Liver (tissue), 9 donors: ENCODE measurements around the gene TAMALIN. TPM values are rescaled to one million over a fixed set of nuclear protein-coding genes. Genes with fewer than 3 reads are reported as not detected.

Experiments
- DNase-seq: peaks from one replicate; pipeline ENCODE4 v3.0.0-alpha.2; 2017; ENCODE audit warnings: low spot score
- H3K27ac ChIP-seq, 2 donors: one replicate each; pipeline ENCODE4 v1.7.0; 2013; ENCODE audit warnings: inconsistent platforms in 2 of 2, low read length in 2 of 2, control low read depth in 1 of 2, low read depth in 1 of 2, mild to moderate bottlenecking in 1 of 2
- H3K27me3 ChIP-seq, 4 donors: one replicate each; pipeline versions ENCODE4 v1.6.1 to v1.7.0; 2013; ENCODE audit warnings: low read length in 3 of 4, inconsistent platforms in 1 of 4, mild to moderate bottlenecking in 1 of 4, moderate library complexity in 1 of 4; ENCODE audit not compliant: control insufficient read depth in 4 of 4, insufficient read depth in 4 of 4
- H3K36me3 ChIP-seq, 4 donors: one replicate each; pipeline versions ENCODE4 v1.6.1 to v1.7.0; 2013; ENCODE audit warnings: low read length in 3 of 4, mild to moderate bottlenecking in 3 of 4, low read depth in 1 of 4, moderate library complexity in 1 of 4; ENCODE audit not compliant: control insufficient read depth in 4 of 4, insufficient read depth in 3 of 4
- H3K4me1 ChIP-seq, 4 donors: one replicate each; pipeline versions ENCODE4 v1.6.1 to v1.7.0; 2013; ENCODE audit warnings: low read length in 3 of 4, mild to moderate bottlenecking in 3 of 4, moderate library complexity in 1 of 4; ENCODE audit not compliant: control insufficient read depth in 4 of 4, insufficient read depth in 4 of 4
- H3K4me3 ChIP-seq, 3 donors: one replicate each; pipeline versions ENCODE4 v1.6.1 to v1.7.0; 2013; ENCODE audit warnings: low read length in 3 of 3, control low read depth in 1 of 3, low read depth in 1 of 3, mild to moderate bottlenecking in 1 of 3
- H3K9ac ChIP-seq, 2 donors: one replicate each; pipeline ENCODE4 v1.7.0; 2013; ENCODE audit warnings: low read length in 2 of 2, mild to moderate bottlenecking in 2 of 2, moderate library complexity in 2 of 2, control low read depth in 1 of 2, low read depth in 1 of 2
- H3K9me3 ChIP-seq, 4 donors: one replicate each; pipeline versions ENCODE4 v1.6.1 to v1.7.0; 2013; ENCODE audit warnings: low read length in 3 of 4; ENCODE audit not compliant: control insufficient read depth in 4 of 4
- CTCF ChIP-seq: fragments of 150-350 bp; IDR thresholded peaks from 2 replicates; pipeline ENCODE4 v1.5.1; 2017; ENCODE audit warnings: improper control_type of control experiment, low read depth, low read length; ENCODE audit not compliant: missing input control
- FOXA1 ChIP-seq: IDR thresholded peaks from 2 replicates; pipeline ENCODE4 v1.6.1; 2016; ENCODE audit warnings: antibody characterized with exemption
- FOXA2 ChIP-seq: IDR thresholded peaks from 2 replicates; pipeline ENCODE4 v1.6.1; 2016; ENCODE audit warnings: antibody characterized with exemption
- GABPA ChIP-seq, 2 donors: IDR thresholded peaks in 1 of 2; conservative IDR thresholded peaks in 1 of 2; 2 replicates each; pipeline ENCODE4 v1.6.1; 2016; ENCODE audit warnings: antibody characterized with exemption in 2 of 2, mild to moderate bottlenecking in 1 of 2, moderate library complexity in 1 of 2
- HNF4A ChIP-seq, 2 donors: conservative IDR thresholded peaks; 2 replicates each; pipeline ENCODE4 v1.6.1; 2016; ENCODE audit warnings: antibody characterized with exemption in 2 of 2, mild to moderate bottlenecking in 2 of 2
- HNF4G ChIP-seq: IDR thresholded peaks from 2 replicates; pipeline ENCODE4 v1.6.1; 2016; ENCODE audit warnings: antibody characterized with exemption
- JUND ChIP-seq, 2 donors: IDR thresholded peaks; 2 replicates each; pipeline ENCODE4 v1.6.1; 2016; ENCODE audit warnings: antibody characterized with exemption in 2 of 2
- NR2F2 ChIP-seq: IDR thresholded peaks from 2 replicates; pipeline ENCODE4 v1.6.1; 2016; ENCODE audit warnings: antibody characterized with exemption
- REST ChIP-seq: IDR thresholded peaks from 2 replicates; pipeline ENCODE4 v1.6.1; 2016; ENCODE audit warnings: antibody characterized with exemption, mild to moderate bottlenecking
- RXRA ChIP-seq, 2 donors: IDR thresholded peaks; 2 replicates each; pipeline ENCODE4 v1.6.1; 2017 to 2018; ENCODE audit warnings: antibody characterized with exemption in 2 of 2, mild to moderate bottlenecking in 1 of 2
- SP1 ChIP-seq: IDR thresholded peaks from 2 replicates; pipeline ENCODE4 v1.6.1; 2018; ENCODE audit warnings: antibody characterized with exemption, mild to moderate bottlenecking
- TAF1 ChIP-seq: conservative IDR thresholded peaks from 2 replicates; pipeline ENCODE4 v1.6.1; 2016; ENCODE audit warnings: antibody characterized with exemption, mild to moderate bottlenecking
- YY1 ChIP-seq: IDR thresholded peaks from 2 replicates; pipeline ENCODE4 v1.6.1; 2016; ENCODE audit warnings: antibody characterized with exemption, mild to moderate bottlenecking
- WGBS: extraction: QIAGEN DNeasy Blood & Tissue Kit; methylation state at CpG from one replicate; pipeline ENCODE4 v1.1.7; 2013; 5-methylcytosine and 5-hydroxymethylcytosine counted together
- polyA plus RNA-seq, 2 donors: library from polyadenylated mRNA; stranded (reverse) in 1 of 2; unstranded in 1 of 2; fragments of 200-250 nt in 1 of 2; fragments of >200 nt in 1 of 2; fragmentation: Nextera tagmentation in 1 of 2; extraction: Ambion mirVana in 1 of 2; gene quantifications; one replicate each; pipeline versions ENCODE4 v1.2.1 to v1.2.3, GENCODE V29; 2013 to 2015
- total RNA-seq, 2 donors: library from RNA; depleted of rRNA; stranded (reverse); fragments of >200 nt; gene quantifications; one replicate each; pipeline ENCODE4 v1.2.3, GENCODE V29; 2014
- TF ChIP-seq, protein P1 (sequence below): IDR thresholded peaks from 2 replicates; pipeline ENCODE4 v1.6.1; 2016; ENCODE audit warnings: antibody characterized with exemption
- TF ChIP-seq, protein P2 (sequence below): IDR thresholded peaks from 2 replicates; pipeline ENCODE4 v1.6.1; 2016; ENCODE audit warnings: antibody characterized with exemption
- TF ChIP-seq, protein P3 (sequence below): IDR thresholded peaks from 2 replicates; pipeline ENCODE4 v1.6.1; 2016; ENCODE audit warnings: antibody characterized with exemption
- donor health status: healthy.
- donor health status: healthy.
- donor health status: healthy.
- donor health status: healthy.
- donor health status: healthy.

TAMALIN gene
- total and polyA plus RNA-seq, 4 donors = 1.1 to 9.9 (median 2.5) TPM

DNA sequence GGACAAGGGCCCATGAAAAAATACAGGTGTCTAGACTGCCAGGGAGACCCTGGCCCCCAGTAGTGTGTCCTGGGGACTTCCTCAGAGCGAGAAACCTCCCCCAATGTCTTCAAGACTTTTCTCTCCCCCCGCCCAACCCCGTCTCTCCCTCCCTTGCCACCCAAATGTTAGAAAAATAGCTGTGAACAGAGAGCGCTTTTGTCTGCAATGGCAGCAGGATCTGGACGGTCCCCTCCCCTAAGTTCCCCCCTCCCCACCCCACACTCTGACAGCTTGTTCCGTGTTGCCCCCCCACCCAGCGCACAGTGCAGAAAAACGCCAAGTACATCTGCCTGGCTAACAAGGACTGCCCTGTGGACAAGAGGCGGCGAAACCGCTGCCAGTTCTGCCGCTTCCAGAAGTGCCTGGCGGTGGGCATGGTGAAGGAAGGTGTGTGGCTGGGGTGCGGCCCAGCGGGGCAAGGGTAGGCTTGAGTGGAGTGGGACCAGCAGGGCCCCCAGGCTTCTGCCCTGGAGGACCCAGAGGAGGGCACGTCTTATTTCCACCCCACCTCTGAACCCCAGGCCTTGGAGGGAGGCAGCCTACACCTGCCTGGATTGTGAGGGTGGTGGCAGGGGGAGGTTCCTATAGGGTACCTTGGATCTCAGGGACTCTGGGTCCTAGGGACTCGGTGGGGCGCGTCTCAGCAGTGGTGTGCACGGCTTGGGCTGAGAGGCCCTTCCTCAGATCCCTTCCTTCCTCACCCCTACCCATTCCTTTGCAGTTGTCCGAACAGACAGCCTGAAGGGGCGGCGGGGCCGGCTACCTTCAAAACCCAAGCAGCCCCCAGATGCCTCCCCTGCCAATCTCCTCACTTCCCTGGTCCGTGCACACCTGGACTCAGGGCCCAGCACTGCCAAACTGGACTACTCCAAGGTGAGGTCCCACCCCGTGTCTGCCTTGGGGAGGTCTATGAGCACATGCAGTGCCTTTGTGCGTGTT is 49.3 kb downstream of the TAMALIN start:
- Histone ChIP-seq H3K36me3 (peaks cover 0 to 18% (median 3%) of the 10 kb centered on the region in 4 donors), H3K9me3 (no peaks in the 10 kb centered on the region), H3K4me1 (peaks cover 0 to 4% (median 2%) of the 10 kb centered on the region in 4 donors), H3K9ac (no peak overlapping the region), H3K27ac (no peak overlapping the region), H3K4me3 (no peak overlapping the region), H3K27me3 (no peaks in the 10 kb centered on the region)
- DNase-seq = no peak
- WGBS = 93% methylated on average over 27 of the region's 27 CpGs
- TF ChIP-seq GABPA (IDR thresholded peaks at IDR 0.05 in 1 of 2, conservative IDR thresholded peaks at IDR 0.05 in 1 of 2) = no peak
- TF ChIP-seq CTCF = no peak
- TF ChIP-seq REST = no peak
- TF ChIP-seq, protein P1, sequence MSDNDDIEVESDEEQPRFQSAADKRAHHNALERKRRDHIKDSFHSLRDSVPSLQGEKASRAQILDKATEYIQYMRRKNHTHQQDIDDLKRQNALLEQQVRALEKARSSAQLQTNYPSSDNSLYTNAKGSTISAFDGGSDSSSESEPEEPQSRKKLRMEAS = no peak
- TF ChIP-seq HNF4A (conservative IDR thresholded peaks at IDR 0.05) = no peak
- TF ChIP-seq, protein P2, sequence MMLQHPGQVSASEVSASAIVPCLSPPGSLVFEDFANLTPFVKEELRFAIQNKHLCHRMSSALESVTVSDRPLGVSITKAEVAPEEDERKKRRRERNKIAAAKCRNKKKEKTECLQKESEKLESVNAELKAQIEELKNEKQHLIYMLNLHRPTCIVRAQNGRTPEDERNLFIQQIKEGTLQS = no peak
- TF ChIP-seq YY1 = no peak
- TF ChIP-seq NR2F2 = no peak
- TF ChIP-seq HNF4G = no peak
- TF ChIP-seq FOXA1 = no peak
- no peak for TF ChIP-seq TAF1
- no peak for TF ChIP-seq JUND (IDR thresholded peaks at IDR 0.05)
- TF ChIP-seq, protein P3, sequence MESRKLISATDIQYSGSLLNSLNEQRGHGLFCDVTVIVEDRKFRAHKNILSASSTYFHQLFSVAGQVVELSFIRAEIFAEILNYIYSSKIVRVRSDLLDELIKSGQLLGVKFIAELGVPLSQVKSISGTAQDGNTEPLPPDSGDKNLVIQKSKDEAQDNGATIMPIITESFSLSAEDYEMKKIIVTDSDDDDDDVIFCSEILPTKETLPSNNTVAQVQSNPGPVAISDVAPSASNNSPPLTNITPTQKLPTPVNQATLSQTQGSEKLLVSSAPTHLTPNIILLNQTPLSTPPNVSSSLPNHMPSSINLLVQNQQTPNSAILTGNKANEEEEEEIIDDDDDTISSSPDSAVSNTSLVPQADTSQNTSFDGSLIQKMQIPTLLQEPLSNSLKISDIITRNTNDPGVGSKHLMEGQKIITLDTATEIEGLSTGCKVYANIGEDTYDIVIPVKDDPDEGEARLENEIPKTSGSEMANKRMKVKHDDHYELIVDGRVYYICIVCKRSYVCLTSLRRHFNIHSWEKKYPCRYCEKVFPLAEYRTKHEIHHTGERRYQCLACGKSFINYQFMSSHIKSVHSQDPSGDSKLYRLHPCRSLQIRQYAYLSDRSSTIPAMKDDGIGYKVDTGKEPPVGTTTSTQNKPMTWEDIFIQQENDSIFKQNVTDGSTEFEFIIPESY = no peak
- no peak for TF ChIP-seq SP1
- TF ChIP-seq RXRA (IDR thresholded peaks at IDR 0.05) = no peak
- TF ChIP-seq FOXA2 = no peak
